ENCODE measurements around the gene PLA2G12A. TPM values are rescaled to one million over a fixed set of nuclear protein-coding genes. Genes with fewer than 3 reads are reported as not detected.
"Not testable (repeated sequence)": the region's sequence is repeated elsewhere in the genome, so short reads cannot be mapped to it uniquely, and the experiment has no call there.

Gene PLA2G12A
- total RNA-seq, 2 donors from 2014 or later = 11.9 to 14.4 TPM

DNA sequence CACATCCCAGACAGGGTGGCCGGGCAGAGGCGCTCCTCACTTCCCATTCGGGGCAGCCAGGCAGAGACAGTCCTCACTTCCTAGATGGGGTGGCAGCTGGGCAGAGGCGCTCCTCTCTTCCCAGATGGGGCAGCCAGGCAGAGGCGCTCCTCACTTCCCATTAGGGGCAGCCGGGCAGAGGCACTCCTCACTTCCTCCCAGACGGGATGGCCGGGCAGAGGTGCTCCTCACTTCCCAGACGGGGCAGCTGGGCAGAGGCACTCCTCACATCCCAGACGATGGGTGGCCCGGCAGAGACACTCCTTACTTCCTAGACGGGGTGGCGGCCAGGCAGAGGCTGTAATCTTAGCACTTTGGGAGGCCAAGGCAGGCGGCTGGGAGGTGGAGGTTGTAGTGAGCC is 50.9 kb downstream of the PLA2G12A start:
- H3K27me3 Mint-ChIP-seq; H3K4me1 Mint-ChIP-seq (ENCODE audit: low read depth in 2 of 2); ATAC-seq; H3K9me3 Mint-ChIP-seq; DNase-seq (ENCODE audit: low spot score); H3K27ac Mint-ChIP-seq; H3K4me3 Mint-ChIP-seq; H3K36me3 Mint-ChIP-seq: not testable (repeated sequence)

DNA sequence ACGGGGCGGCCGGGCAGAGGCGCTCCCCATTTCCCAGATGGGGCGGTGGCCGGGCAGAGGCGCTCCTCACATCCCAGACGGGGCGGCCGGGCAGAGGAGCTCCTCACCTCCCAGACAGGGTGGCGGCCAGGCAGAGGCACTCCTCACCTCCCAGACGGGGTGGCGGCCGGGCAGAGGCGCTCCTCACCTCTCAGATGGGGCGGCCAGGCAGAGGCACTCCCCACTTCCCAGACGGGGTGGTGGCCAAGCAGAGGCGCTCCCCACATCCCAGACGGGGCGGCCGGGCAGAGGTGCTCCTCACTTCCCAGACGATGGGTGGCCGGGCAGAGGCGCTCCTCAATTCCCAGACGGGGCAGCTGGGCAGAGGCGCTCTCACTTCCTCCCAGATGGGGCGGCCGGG is 51.4 kb downstream of the PLA2G12A start:
- not testable (repeated sequence) for ATAC-seq; H3K27ac Mint-ChIP-seq; H3K27me3 Mint-ChIP-seq; H3K9me3 Mint-ChIP-seq; DNase-seq (ENCODE audit: low spot score); H3K4me1 Mint-ChIP-seq (ENCODE audit: low read depth in 2 of 2); H3K4me3 Mint-ChIP-seq; H3K36me3 Mint-ChIP-seq

DNA sequence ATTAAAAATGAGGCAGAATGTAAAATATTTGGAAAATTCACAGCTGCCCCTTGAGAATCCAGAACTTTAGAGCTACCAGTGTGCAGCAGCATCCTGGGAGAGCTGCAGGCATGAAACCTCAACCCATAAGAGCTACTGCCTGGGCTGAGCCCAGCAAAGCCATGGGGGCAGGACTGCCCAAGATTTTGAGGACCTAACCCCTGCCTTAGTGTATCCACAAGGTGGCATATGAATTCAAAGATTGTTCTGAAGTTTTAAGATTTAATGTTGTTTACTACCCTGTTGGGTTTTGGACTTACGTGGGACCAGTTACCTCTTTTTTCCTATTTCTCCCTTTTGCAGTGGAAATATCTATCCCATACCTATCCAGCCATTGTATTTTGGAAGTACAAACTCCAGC is 53.0 kb downstream of the PLA2G12A start:
- no peak overlapping the region for H3K27ac Mint-ChIP-seq
- DNase-seq (ENCODE audit: low spot score) (no peak), ATAC-seq (no peak)
- no peaks in the 10 kb centered on the region for H3K27me3 Mint-ChIP-seq
- H3K4me3 Mint-ChIP-seq = no peak overlapping the region
- H3K36me3 Mint-ChIP-seq = no peaks in the 10 kb centered on the region
- H3K9me3 Mint-ChIP-seq = no peaks in the 10 kb centered on the region
- peaks cover 0 to 3% of the 10 kb centered on the region in 2 donors for H3K4me1 Mint-ChIP-seq (ENCODE audit: low read depth in 2 of 2)

DNA sequence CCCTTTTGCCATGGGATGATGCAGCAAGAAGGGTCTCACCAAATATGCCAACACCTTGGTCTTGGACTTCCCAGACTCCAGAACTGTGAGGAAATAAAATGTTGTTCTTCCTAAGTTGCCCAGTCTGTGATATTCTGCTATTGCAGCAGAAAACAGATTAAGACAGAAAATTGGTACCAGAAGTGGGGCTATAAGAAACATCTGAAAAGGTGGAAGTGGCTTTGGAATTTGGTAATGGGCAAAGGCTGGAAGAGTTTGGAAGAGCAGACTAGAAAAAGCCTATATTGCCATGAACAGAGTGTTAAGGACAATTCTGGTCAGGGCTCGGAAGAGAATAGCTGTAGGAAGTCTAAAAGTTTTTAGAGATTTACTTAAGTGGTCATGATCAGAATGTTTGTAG is 54.0 kb downstream of the PLA2G12A start:
- Mint-ChIP-seq H3K4me1 (ENCODE audit: low read depth in 2 of 2) (peaks cover 0 to 3% of the 10 kb centered on the region in 2 donors), H3K27me3 (no peaks in the 10 kb centered on the region), H3K4me3 (no peak overlapping the region), H3K36me3 (peaks cover 8% of the 10 kb centered on the region), H3K9me3 (peaks cover 5% of the 10 kb centered on the region), H3K27ac (no peak overlapping the region)
- DNase-seq (ENCODE audit: low spot score) (no peak), ATAC-seq (no peak)

DNA sequence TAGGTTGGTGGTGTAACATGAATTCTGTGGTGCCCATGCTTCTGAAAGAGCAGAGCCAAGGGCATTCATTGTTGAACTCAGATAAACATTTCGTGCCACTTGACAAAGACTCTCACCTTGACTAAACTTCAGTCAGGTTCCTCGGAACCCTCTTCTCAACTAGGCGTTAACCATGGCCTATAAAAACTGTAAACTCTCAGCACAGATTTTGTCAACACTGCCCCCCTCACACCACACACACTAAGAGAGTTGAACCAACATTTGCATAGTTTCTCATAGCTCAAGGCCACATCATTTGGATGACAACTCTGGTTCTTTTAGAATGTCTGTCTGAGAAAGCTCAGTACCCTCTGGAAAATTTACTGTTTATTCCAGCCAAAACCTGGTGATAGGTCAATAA is 54.7 kb downstream of the PLA2G12A start:
- peak in 1 of 2 donors; percentile 43 for ATAC-seq
- H3K27ac Mint-ChIP-seq = no peak overlapping the region
- H3K9me3 Mint-ChIP-seq = peaks cover 5% of the 10 kb centered on the region

DNA sequence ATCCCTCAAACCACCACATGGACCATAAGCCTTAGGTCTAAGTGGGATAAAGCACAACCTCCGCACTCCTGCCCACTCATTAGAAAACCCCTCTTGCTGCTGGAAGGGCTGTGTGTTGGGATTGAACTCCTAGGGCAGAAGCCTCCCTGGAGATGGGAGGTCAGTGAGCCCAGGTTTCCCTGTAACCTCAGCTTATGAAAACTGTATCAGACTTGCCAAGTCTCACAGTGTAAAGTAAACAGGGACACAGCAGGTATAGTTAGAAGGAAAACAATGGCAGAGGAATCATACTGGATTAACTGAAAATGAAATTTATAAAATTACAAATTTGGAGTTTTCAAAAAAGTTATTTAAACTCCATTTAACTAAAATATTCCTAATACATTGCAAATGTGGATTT is 56.6 kb downstream of the PLA2G12A start:
- no peak overlapping the region for H3K4me3 Mint-ChIP-seq
- peaks cover 8% of the 10 kb centered on the region for H3K36me3 Mint-ChIP-seq
- no peak overlapping the region for H3K27ac Mint-ChIP-seq
- peaks cover 5% of the 10 kb centered on the region for H3K9me3 Mint-ChIP-seq
- DNase-seq (ENCODE audit: low spot score) (no peak), ATAC-seq (no peak)
- H3K27me3 Mint-ChIP-seq = no peaks in the 10 kb centered on the region
- H3K4me1 Mint-ChIP-seq (ENCODE audit: low read depth in 2 of 2) = peaks cover 0 to 3% of the 10 kb centered on the region in 2 donors

More for the DNA sequence above, 54.7 kb downstream of the PLA2G12A start:
- H3K4me1 Mint-ChIP-seq (ENCODE audit: low read depth in 2 of 2) = peaks cover 0 to 3% of the 10 kb centered on the region in 2 donors
- no peak overlapping the region for H3K4me3 Mint-ChIP-seq
- no peaks in the 10 kb centered on the region for H3K27me3 Mint-ChIP-seq
- DNase-seq (ENCODE audit: low spot score) = no peak
- H3K36me3 Mint-ChIP-seq = peaks cover 8% of the 10 kb centered on the region

- peaks cover 0 to 3% of the 10 kb centered on the region in 2 donors for H3K4me1 Mint-ChIP-seq (ENCODE audit: low read depth in 2 of 2)
- H3K9me3 Mint-ChIP-seq = peaks cover 5% of the 10 kb centered on the region
- H3K36me3 Mint-ChIP-seq = peaks cover 8% of the 10 kb centered on the region
- H3K27me3 Mint-ChIP-seq = no peaks in the 10 kb centered on the region
- H3K4me3 Mint-ChIP-seq = no peak overlapping the region
- DNase-seq (ENCODE audit: low spot score) = no peak
- no peak for ATAC-seq
- H3K27ac Mint-ChIP-seq = no peak overlapping the region
Measured at GRCh38 chr4:109672169-109672930, 57.5 kb downstream of the PLA2G12A start.

DNA sequence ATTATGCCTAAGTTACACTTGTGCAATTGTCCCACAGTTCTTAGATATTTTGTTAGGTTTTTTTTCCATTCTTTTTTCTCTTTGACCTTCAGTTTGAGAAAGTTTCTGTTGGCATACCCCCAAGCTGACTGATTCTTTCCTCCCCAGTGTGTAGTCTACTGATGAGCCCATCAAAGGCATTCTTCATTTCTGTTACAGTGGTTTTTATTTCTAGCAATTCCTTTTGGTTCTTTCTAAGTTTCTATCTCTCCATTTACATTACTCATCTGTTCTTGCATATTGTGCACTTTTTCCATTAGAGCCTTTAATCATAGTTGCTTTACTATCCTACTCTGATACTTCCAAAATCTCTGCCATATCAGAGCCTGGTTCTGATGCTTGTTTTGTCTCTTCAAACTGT is 58.5 kb downstream of the PLA2G12A start:
- Mint-ChIP-seq H3K4me3 (no peak overlapping the region), H3K27ac (no peak overlapping the region), H3K36me3 (peaks cover 8% of the 10 kb centered on the region), H3K4me1 (ENCODE audit: low read depth in 2 of 2) (no peaks in the 10 kb centered on the region), H3K9me3 (peaks cover 5% of the 10 kb centered on the region), H3K27me3 (no peaks in the 10 kb centered on the region)
- no peak for DNase-seq (ENCODE audit: low spot score)
- ATAC-seq = no peak

- Mint-ChIP-seq H3K9me3 (no peaks in the 10 kb centered on the region), H3K36me3 (no peaks in the 10 kb centered on the region)
Measured at GRCh38 chr4:109665783-109666485, 63.9 kb downstream of the PLA2G12A start.

DNA sequence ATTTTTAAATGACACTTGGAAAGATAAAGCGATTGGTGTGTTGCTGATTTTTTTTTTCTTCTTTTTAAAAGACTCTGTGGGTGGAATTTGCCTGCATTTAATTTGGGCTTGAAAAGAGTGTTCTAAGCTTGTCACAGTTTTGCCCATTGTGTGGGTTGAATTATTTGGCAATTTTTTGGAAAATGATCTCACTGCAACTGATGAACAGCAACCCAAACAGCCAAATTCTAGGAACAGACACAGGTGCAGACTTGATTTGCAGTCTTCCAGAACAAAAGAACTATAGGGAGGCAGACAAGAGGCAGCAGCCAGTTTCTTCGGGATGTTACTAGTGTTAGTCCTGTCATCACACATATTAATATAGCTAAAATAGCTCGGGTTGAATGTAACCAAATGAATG is 67.1 kb downstream of the PLA2G12A start:
- Mint-ChIP-seq H3K27ac (no peak overlapping the region), H3K4me3 (no peak overlapping the region), H3K4me1 (ENCODE audit: low read depth in 2 of 2) (no peaks in the 10 kb centered on the region), H3K27me3 (no peaks in the 10 kb centered on the region), H3K9me3 (no peaks in the 10 kb centered on the region), H3K36me3 (no peaks in the 10 kb centered on the region)
- DNase-seq (ENCODE audit: low spot score) = no peak
- ATAC-seq = no peak

More at GRCh38 chr4:109665783-109666485, 63.9 kb downstream of the PLA2G12A start:
- H3K4me3 Mint-ChIP-seq = no peak overlapping the region
- ATAC-seq (no peak), DNase-seq (ENCODE audit: low spot score) (no peak)
- no peak overlapping the region for H3K27ac Mint-ChIP-seq
- H3K4me1 Mint-ChIP-seq (ENCODE audit: low read depth in 2 of 2) = no peaks in the 10 kb centered on the region
- no peaks in the 10 kb centered on the region for H3K27me3 Mint-ChIP-seq

- DNase-seq (ENCODE audit: low spot score) (no peak), ATAC-seq (no peak)
- Mint-ChIP-seq H3K27me3 (no peaks in the 10 kb centered on the region), H3K36me3 (no peaks in the 10 kb centered on the region), H3K4me3 (no peak overlapping the region), H3K27ac (no peak overlapping the region), H3K9me3 (no peaks in the 10 kb centered on the region), H3K4me1 (ENCODE audit: low read depth in 2 of 2) (no peaks in the 10 kb centered on the region)
Measured at GRCh38 chr4:109662116-109662515, 67.8 kb downstream of the PLA2G12A start.

Other genes with a start within 250 kb of the PLA2G12A start
- gene MCUB, start 169.8 kb downstream of the PLA2G12A start, total RNA-seq = 10 to 100 TPM; 13.0 to 21.8 TPM
- gene CASP6, start 26.6 kb downstream of the PLA2G12A start, total RNA-seq = 1 to 10 TPM; 5.3 to 7.4 TPM
- gene CFI, start 71.9 kb upstream of the PLA2G12A start, total RNA-seq = not detected
- gene GAR1, start 85.7 kb upstream of the PLA2G12A start, total RNA-seq = 10 to 100 TPM; 22.1 to 35.2 TPM
- gene RRH, start 97.9 kb upstream of the PLA2G12A start, total RNA-seq = under 1 TPM in 1 of 2 donors, not detected in 1; 0.31 TPM
- under 1 TPM; 0.07 to 0.73 TPM for gene LRIT3, start 118.0 kb upstream of the PLA2G12A start, total RNA-seq
- not detected for gene EGF, start 182.8 kb upstream of the PLA2G12A start, total RNA-seq

Measured in natural killer cell treated with Interleukin-12 subunit alpha and Interleukin-12 subunit beta and Interleukin-15 and Interleukin-18, amount 100 ng/mL, for 72 hours (primary cell).